CD14-positive monocyte (primary cell): ENCODE data around the gene ZNF563. TPM values are rescaled to one million over a fixed set of nuclear protein-coding genes. Genes with fewer than 3 reads are reported as not detected.
A peak's percentile ranks its signal among the peaks of the same experiment; 100 is the strongest.

ENCODE experiments used
- DNase-seq, 3 donors: peaks; one replicate each; pipeline ENCODE4 v3.0.0-alpha.2; 2011 to 2022
- H2AFZ ChIP-seq: 2 replicates; pipeline ENCODE4 v1.6.0; 2012; ENCODE audit warnings: mild to moderate bottlenecking, low read depth, low read length, inconsistent platforms; ENCODE audit not compliant: insufficient read depth, poor library complexity, severe bottlenecking
- H3K27ac ChIP-seq, 2 donors: 1 replicate in 1 of 2; 2 replicates in 1 of 2; pipeline ENCODE4 v1.5.1; 2012 to 2013; ENCODE audit warnings: low read length in 2 of 2, control low read depth in 1 of 2, inconsistent platforms in 1 of 2, low read depth in 1 of 2, mild to moderate bottlenecking in 1 of 2
- H3K27me3 ChIP-seq, 2 donors: one replicate each; pipeline versions ENCODE4 v1.6.0 to v1.6.1; 2011 to 2013; ENCODE audit warnings: low read length in 2 of 2; ENCODE audit not compliant: control insufficient read depth in 2 of 2, insufficient read depth in 2 of 2
- H3K36me3 ChIP-seq, 2 donors: replicated peaks in 1 of 2; 1 replicate in 1 of 2; 2 replicates in 1 of 2; pipeline versions ENCODE4 v1.5.1 to v1.6.1; 2012 to 2013; ENCODE audit warnings: low read length in 2 of 2, control low read depth in 1 of 2, inconsistent platforms in 1 of 2, mild to moderate bottlenecking in 1 of 2; ENCODE audit not compliant: insufficient read depth in 2 of 2, control insufficient read depth in 1 of 2
- H3K4me1 ChIP-seq, 2 donors: 1 replicate in 1 of 2; 2 replicates in 1 of 2; pipeline versions ENCODE4 v1.5.1 to v1.6.1; 2012 to 2013; ENCODE audit warnings: low read length in 2 of 2, control low read depth in 1 of 2, inconsistent platforms in 1 of 2, mild to moderate bottlenecking in 1 of 2, moderate library complexity in 1 of 2; ENCODE audit not compliant: insufficient read depth in 2 of 2, control insufficient read depth in 1 of 2
- H3K4me2 ChIP-seq: replicated peaks from 2 replicates; pipeline ENCODE3; 2012; ENCODE audit warnings: low read length, moderate library complexity, mild to moderate bottlenecking; ENCODE audit not compliant: poor library complexity, severe bottlenecking; ENCODE audit errors: extremely low read depth
- H3K4me3 ChIP-seq, 3 experiments: fragments of 200-600 bp in 1 of 3; sonication (generic) in 1 of 3; replicated peaks in 1 of 3; 1 replicate in 2 of 3; 2 replicates in 1 of 3; pipeline ENCODE4 v1.5.1; 2011 to 2013; ENCODE audit warnings: low read length in 3 of 3, mild to moderate bottlenecking in 3 of 3, control low read depth in 2 of 3, low read depth in 2 of 3, inconsistent platforms in 1 of 3, moderate library complexity in 1 of 3
- H3K79me2 ChIP-seq: 2 replicates; pipeline ENCODE4 v1.6.0; 2012; ENCODE audit warnings: mild to moderate bottlenecking, control low read depth, inconsistent platforms, low read length, moderate library complexity; ENCODE audit not compliant: insufficient read depth
- H3K9ac ChIP-seq: 2 replicates; pipeline ENCODE4 v1.6.0; 2017; ENCODE audit warnings: low read length, mild to moderate bottlenecking; ENCODE audit not compliant: insufficient read depth, poor library complexity, severe bottlenecking
- H3K9me3 ChIP-seq, 2 donors: replicated peaks in 1 of 2; 1 replicate in 1 of 2; 2 replicates in 1 of 2; pipeline versions ENCODE4 v1.5.1 to v1.6.1; 2012 to 2013; ENCODE audit warnings: low read length in 2 of 2, control low read depth in 1 of 2; ENCODE audit not compliant: control insufficient read depth in 1 of 2, insufficient read depth in 1 of 2
- H4K20me1 ChIP-seq: 2 replicates; pipeline ENCODE4 v1.6.0; 2012; ENCODE audit warnings: mild to moderate bottlenecking, low read length, control low read depth, moderate library complexity; ENCODE audit not compliant: insufficient read depth
- H3K27ac Mint-ChIP-seq, 7 donors: one replicate each; pipeline ENCODE4 v1.8.0; 2020; ENCODE audit warnings: mild to moderate bottlenecking in 7 of 7, mixed read lengths in 7 of 7, moderate library complexity in 6 of 7, inconsistent platforms in 2 of 7
- H3K27me3 Mint-ChIP-seq, 3 donors: one replicate each; pipeline ENCODE4 v1.8.0; 2021 to 2022; ENCODE audit warnings: low read depth in 3 of 3, mild to moderate bottlenecking in 3 of 3, mixed read lengths in 3 of 3, moderate library complexity in 3 of 3, inconsistent platforms in 1 of 3
- H3K36me3 Mint-ChIP-seq, 2 donors: one replicate each; pipeline ENCODE4 v1.8.0; 2020; ENCODE audit warnings: mixed read lengths in 2 of 2, inconsistent platforms in 1 of 2, mild to moderate bottlenecking in 1 of 2
- H3K4me1 Mint-ChIP-seq: one replicate; pipeline ENCODE4 v1.8.0; 2020; ENCODE audit warnings: mild to moderate bottlenecking, mixed read lengths
- H3K4me3 Mint-ChIP-seq, 2 donors: one replicate each; pipeline ENCODE4 v1.8.0; 2020; ENCODE audit warnings: mild to moderate bottlenecking in 2 of 2, mixed read lengths in 2 of 2, moderate library complexity in 1 of 2
- H3K9me3 Mint-ChIP-seq, 7 donors: one replicate each; pipeline ENCODE4 v1.8.0; 2020 to 2022; ENCODE audit warnings: mixed read lengths in 7 of 7, mild to moderate bottlenecking in 6 of 7, moderate library complexity in 6 of 7, inconsistent platforms in 2 of 7
- WGBS: methylation state at CpG from one replicate; pipeline ENCODE4 v1.1.5; 2013; ENCODE audit warnings: missing lambda C conversion rate; ENCODE audit not compliant: insufficient coverage; 5-methylcytosine and 5-hydroxymethylcytosine counted together
- intact Hi-C, 2 donors: fragments of 100-400 bp; cut with micrococcal nuclease; formaldehyde crosslinking; loops; one replicate each; pipeline versions ENCODE4 v1.15.0 to v1.15.1; 2023
- polyA plus RNA-seq, 3 donors: library from polyadenylated mRNA; depleted of rRNA in 1 of 3; unstranded in 2 of 3; stranded (reverse) in 1 of 3; fragments of 300-500 nt in 2 of 3; fragments of >200 nt in 1 of 3; fragmentation: Illumina TruSeq in 2 of 3; gene quantifications; 1 replicate in 2 of 3; 2 replicates in 1 of 3; pipeline ENCODE4 v1.2.3, GENCODE V29; 2012 to 2021
- small RNA-seq: library from RNA; depleted of rRNA; stranded (forward); fragments of <200 nt; gene quantifications from one replicate; pipeline ENCODE3, GENCODE V24; 2012; ENCODE audit warnings: low read depth; ENCODE audit not compliant: insufficient read length
- TF ChIP-seq, protein P1 (sequence below): fragments of 200-600 bp; IDR thresholded peaks from one replicate; pipeline ENCODE4 v1.8.0; 2022; ENCODE audit warnings: antibody characterized with exemption, mild to moderate bottlenecking

ZNF563 gene
- polyA plus RNA-seq, 3 donors, result 0.09 to 0.99 (median 0.29) TPM

DNA sequence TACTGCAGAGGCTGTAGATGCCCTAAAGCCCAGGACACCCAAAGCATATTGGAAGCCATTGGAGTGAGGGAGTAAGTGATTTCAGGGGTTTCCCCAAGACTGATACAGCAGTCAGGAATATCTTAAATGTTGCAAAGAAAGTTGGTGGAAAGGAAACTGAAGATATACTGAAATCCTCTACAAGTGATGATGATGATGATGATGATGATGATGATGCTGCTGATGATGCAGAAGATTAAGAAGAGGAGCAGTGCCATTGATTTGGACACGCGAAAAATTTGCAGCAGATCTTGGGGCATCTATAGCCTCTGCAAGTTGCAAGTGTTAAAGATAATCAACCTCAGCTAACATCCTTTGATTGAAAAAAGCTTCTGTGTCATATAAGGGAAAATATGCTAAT lies 62.6 kb downstream of the ZNF563 start:
- 100% methylated on average over 2 of the region's 2 CpGs for WGBS
- peaks cover 2% of the 10 kb centered on the region for H3K79me2 ChIP-seq
- Mint-ChIP-seq H3K27ac (no peak overlapping the region), H3K36me3 (peaks cover 30 to 47% of the 10 kb centered on the region in 2 donors), H3K4me1 (no peaks in the 10 kb centered on the region), H3K27me3 (no peaks in the 10 kb centered on the region), H3K4me3 (no peak overlapping the region), H3K9me3 (peaks cover 58 to 96% (median 93%) of the 10 kb centered on the region in 7 donors)
- peaks cover 75 to 100% of the 10 kb centered on the region in 2 donors for H3K9me3 ChIP-seq
- no peak overlapping the region for H3K4me2 ChIP-seq
- no peaks in the 10 kb centered on the region for H3K27me3 ChIP-seq
- intact Hi-C loops, result no loop called here
- DNase-seq, result no peak
- TF ChIP-seq, protein P1, sequence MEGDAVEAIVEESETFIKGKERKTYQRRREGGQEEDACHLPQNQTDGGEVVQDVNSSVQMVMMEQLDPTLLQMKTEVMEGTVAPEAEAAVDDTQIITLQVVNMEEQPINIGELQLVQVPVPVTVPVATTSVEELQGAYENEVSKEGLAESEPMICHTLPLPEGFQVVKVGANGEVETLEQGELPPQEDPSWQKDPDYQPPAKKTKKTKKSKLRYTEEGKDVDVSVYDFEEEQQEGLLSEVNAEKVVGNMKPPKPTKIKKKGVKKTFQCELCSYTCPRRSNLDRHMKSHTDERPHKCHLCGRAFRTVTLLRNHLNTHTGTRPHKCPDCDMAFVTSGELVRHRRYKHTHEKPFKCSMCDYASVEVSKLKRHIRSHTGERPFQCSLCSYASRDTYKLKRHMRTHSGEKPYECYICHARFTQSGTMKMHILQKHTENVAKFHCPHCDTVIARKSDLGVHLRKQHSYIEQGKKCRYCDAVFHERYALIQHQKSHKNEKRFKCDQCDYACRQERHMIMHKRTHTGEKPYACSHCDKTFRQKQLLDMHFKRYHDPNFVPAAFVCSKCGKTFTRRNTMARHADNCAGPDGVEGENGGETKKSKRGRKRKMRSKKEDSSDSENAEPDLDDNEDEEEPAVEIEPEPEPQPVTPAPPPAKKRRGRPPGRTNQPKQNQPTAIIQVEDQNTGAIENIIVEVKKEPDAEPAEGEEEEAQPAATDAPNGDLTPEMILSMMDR, result no peak
- H3K36me3 ChIP-seq, result peaks cover 23 to 57% of the 10 kb centered on the region in 2 donors
- no peaks in the 10 kb centered on the region for H4K20me1 ChIP-seq
- H3K4me3 ChIP-seq, result peak overlapping the region in 1 of 3 experiments; percentile 13
- H3K27ac ChIP-seq, result no peak overlapping the region
- no peak overlapping the region for H2AFZ ChIP-seq
- no peaks in the 10 kb centered on the region for H3K4me1 ChIP-seq
- no peak overlapping the region for H3K9ac ChIP-seq

Small RNA genes lying within 50 kb of the gene (small RNA-seq; reads per million reads assigned to genes)
- gene RPS29P23, result not detected

Other genes starting within 250 kb of the ZNF563 start
- gene ZNF20, start 193.3 kb downstream of the ZNF563 start, polyA plus RNA-seq, result 1 to 10 TPM in 2 of 3 donors, under 1 TPM in 1; 0.86 to 2.6 (median 1.3) TPM
- under 1 TPM in 1 of 3 donors, not detected in 2; 0.37 TPM for gene ZNF625, start 176.9 kb downstream of the ZNF563 start, polyA plus RNA-seq
- gene ZNF136, start 170.5 kb downstream of the ZNF563 start, polyA plus RNA-seq, result 1 to 10 TPM; 3.4 to 6.4 (median 5.8) TPM
- gene ZNF44, start 38.8 kb downstream of the ZNF563 start, polyA plus RNA-seq, result 10 to 100 TPM in 1 of 3 donors, 1 to 10 TPM in 2; 6.7 to 10.1 (median 9.7) TPM
- under 1 TPM; 0.03 to 0.39 (median 0.17) TPM for gene ZNF442, start 32.0 kb upstream of the ZNF563 start, polyA plus RNA-seq
- gene ZNF799, start 67.6 kb upstream of the ZNF563 start, polyA plus RNA-seq, result 1 to 10 TPM; 1.8 to 3.4 (median 3.2) TPM
- under 1 TPM; 0.24 to 1.00 (median 0.52) TPM for gene ZNF443, start 107.4 kb upstream of the ZNF563 start, polyA plus RNA-seq
- gene ZNF709, start 151.2 kb upstream of the ZNF563 start, polyA plus RNA-seq, result under 1 TPM; 0.15 to 0.28 (median 0.19) TPM
- gene ZNF564, start 217.8 kb upstream of the ZNF563 start, polyA plus RNA-seq, result 1 to 10 TPM; 1.0 to 8.4 (median 8.4) TPM